GM12878 (cell line): ENCODE measurements around the gene SLC38A8. TPM values are rescaled to one million over a fixed set of nuclear protein-coding genes. Genes with fewer than 3 reads are reported as not detected.
A peak's percentile ranks its signal among the peaks of the same experiment; 100 is the strongest.

Source experiments
- ATAC-seq: fragments of 200-7000 bp; cut with Tn5 transposase; 3 replicates; pipeline ENCODE4 v1.9.1; 2020; ENCODE audit warnings: mild to moderate bottlenecking, moderate library complexity
- BruUV-seq: library from RNA; stranded (reverse); fragments of 400-500 nt; replicated peaks from 2 replicates; lab custom pipeline; 2021; lab: Mats Ljungman, UMichigan
- CTCF ChIA-PET: fragments of 300-600 bp; sonication (Branson Sonifier 250); formaldehyde crosslinking; extraction: SDS; loops from one replicate; lab custom pipeline; 2021; ENCODE audit warnings: inconsistent platforms; lab: Yijun Ruan, JAX
- POLR2A ChIA-PET: fragments of 350-600 bp; formaldehyde crosslinking; extraction: SDS; loops from one replicate; lab custom pipeline; 2021; ENCODE audit warnings: inconsistent platforms; lab: Charles Lee
- RAD21 ChIA-PET: fragments of 300-600 bp; sonication (Branson Sonifier 250); formaldehyde crosslinking; loops from one replicate; lab custom pipeline; 2023; ENCODE audit warnings: antibody characterized with exemption; ENCODE audit not compliant: unreplicated experiment; lab: Charles Lee
- SMC1A ChIA-PET: fragments of 300-600 bp; sonication (Branson Sonifier 250); formaldehyde crosslinking; loops from one replicate; lab custom pipeline; 2023; ENCODE audit not compliant: unreplicated experiment, uncharacterized antibody; lab: Charles Lee
- DNase-seq: peaks from one replicate; pipeline ENCODE4 v3.0.0-alpha.2; 2011; ENCODE audit warnings: low read depth, low spot score
- FAIRE-seq: peaks from 3 replicates; lab custom pipeline; 2011; peaks lifted over from hg19 to GRCh38; lab: Jason Lieb, UNC
- H2AFZ ChIP-seq: 2 replicates; pipeline ENCODE4 v1.6.0; 2011; ENCODE audit warnings: low read depth, low read length, control low read depth; ENCODE audit not compliant: control insufficient read depth
- H3K27ac ChIP-seq: 2 replicates; pipeline ENCODE4 v1.5.1; 2011; ENCODE audit warnings: control low read depth; ENCODE audit not compliant: control insufficient read depth, insufficient read depth
- H3K27me3 ChIP-seq, 2 experiments: replicated peaks in 1 of 2; 2 replicates each; pipeline versions ENCODE4 v1.6.0 to v1.6.1; 2011; ENCODE audit warnings: low read length in 1 of 2; ENCODE audit not compliant: control insufficient read depth in 2 of 2, insufficient read depth in 2 of 2
- H3K36me3 ChIP-seq, 2 experiments: 2 replicates each; pipeline ENCODE4 v1.5.1; 2011; ENCODE audit warnings: low read length in 1 of 2; ENCODE audit not compliant: control insufficient read depth in 2 of 2, insufficient read depth in 2 of 2
- H3K4me1 ChIP-seq: 2 replicates; pipeline ENCODE4 v1.6.1; 2011; ENCODE audit warnings: mild to moderate bottlenecking, low read length, moderate library complexity, mixed read lengths; ENCODE audit not compliant: control insufficient read depth, insufficient read depth
- H3K4me2 ChIP-seq: 2 replicates; pipeline ENCODE4 v1.6.0; 2011; ENCODE audit warnings: control low read depth; ENCODE audit not compliant: control insufficient read depth, insufficient read depth
- H3K4me3 ChIP-seq: fragments of 200-600 bp; sonication (generic); 2 replicates; pipeline ENCODE4 v1.5.1; 2016
- H3K79me2 ChIP-seq: 2 replicates; pipeline ENCODE4 v1.6.0; 2011; ENCODE audit warnings: low read length; ENCODE audit not compliant: control insufficient read depth, insufficient read depth
- H3K9ac ChIP-seq: 2 replicates; pipeline ENCODE4 v1.8.0; 2011; ENCODE audit warnings: low read length, control low read depth, mixed read lengths; ENCODE audit not compliant: control insufficient read depth, insufficient read depth
- H3K9me3 ChIP-seq: replicated peaks from 3 replicates; pipeline ENCODE4 v1.5.1; 2011; ENCODE audit warnings: mild to moderate bottlenecking, low read length; ENCODE audit not compliant: control insufficient read depth, insufficient read depth
- H4K20me1 ChIP-seq: 2 replicates; pipeline ENCODE4 v1.6.0; 2011; ENCODE audit not compliant: control insufficient read depth, insufficient read depth
- BRCA1 ChIP-seq: IDR thresholded peaks from 2 replicates; pipeline ENCODE4 v1.6.1; 2011; ENCODE audit warnings: low read depth, low read length, improper control_type of control experiment
- KLF5 ChIP-seq: fragments of 450-650 bp; IDR thresholded peaks from 2 replicates; pipeline ENCODE4 v1.6.1; 2014; ENCODE audit warnings: mild to moderate bottlenecking; ENCODE audit not compliant: partially characterized antibody
- PKNOX1 ChIP-seq: fragments of 450-650 bp; IDR thresholded peaks from 2 replicates; pipeline ENCODE4 v1.6.1; 2016; ENCODE audit warnings: mild to moderate bottlenecking
- RAD21 ChIP-seq: IDR thresholded peaks from 2 replicates; pipeline ENCODE4 v1.6.1; 2011; ENCODE audit warnings: mild to moderate bottlenecking, low read depth, low read length, moderate library complexity; ENCODE audit not compliant: insufficient read depth
- RUNX3 ChIP-seq: IDR thresholded peaks from 2 replicates; pipeline ENCODE4 v1.6.1; 2012; ENCODE audit warnings: low read length, inconsistent platforms
- SMARCA5 ChIP-seq: fragments of 450-650 bp; IDR thresholded peaks from 2 replicates; pipeline ENCODE4 v1.6.1; 2017; ENCODE audit warnings: mild to moderate bottlenecking
- SMC3 ChIP-seq: IDR thresholded peaks from 2 replicates; pipeline ENCODE4 v1.6.1; 2011; ENCODE audit warnings: low read length, improper control_type of control experiment, borderline replicate concordance
- SREBF2 ChIP-seq: IDR thresholded peaks from 2 replicates; pipeline ENCODE4 v1.6.1; 2012; ENCODE audit warnings: mild to moderate bottlenecking, low read length
- ZZZ3 ChIP-seq: IDR thresholded peaks from 2 replicates; pipeline ENCODE4 v1.6.1; 2011; ENCODE audit warnings: low read depth; ENCODE audit not compliant: control insufficient read depth, insufficient read length
- WGBS: methylation state at CpG from one replicate; pipeline ENCODE4 v1.1.6; 2016; ENCODE audit warnings: low lambda C conversion rate; ENCODE audit not compliant: insufficient replicate concordance, insufficient coverage; ENCODE audit errors: missing lambda C conversion rate; 5-methylcytosine and 5-hydroxymethylcytosine counted together
- in situ Hi-C: fragments of 300-500 bp; cut with MboI; formaldehyde crosslinking; loops from 9 replicates; pipeline ENCODE4 v1.14.3; 2018; ENCODE audit warnings: mixed read lengths
- intact Hi-C: fragments of 100-400 bp; cut with micrococcal nuclease; formaldehyde crosslinking; loops from one replicate; pipeline ENCODE4 v1.14.2; 2022; ENCODE audit not compliant: unreplicated experiment
- polyA plus RNA-seq, 11 experiments: library from polyadenylated mRNA; depleted of rRNA in 4 of 11; unstranded in 6 of 11; stranded (reverse) in 5 of 11; fragments of >200 nt; fragmentation: Nextera tagmentation in 4 of 11; fragmentation: Illumina TruSeq in 1 of 11; extraction: Ambion mirVana in 4 of 11; extraction: Trizol in 1 of 11; gene quantifications; 1 replicate in 1 of 11; 2 replicates in 10 of 11; pipeline versions ENCODE4 v1.2.1 to v1.2.3, GENCODE V29; 2011 to 2016; ENCODE audit warnings: inconsistent platforms in 2 of 11, missing spikeins in 2 of 11, low read depth in 1 of 11
- total RNA-seq, 4 experiments: library from RNA; depleted of rRNA in 3 of 4; stranded (reverse); fragments of >200 nt in 3 of 4; fragmentation: Illumina TruSeq in 1 of 4; extraction: Trizol in 1 of 4; gene quantifications; 2 replicates each; pipeline versions ENCODE4 v1.2.1 to v1.2.3, GENCODE V29; 2013 to 2021
- TF ChIP-seq, protein P1 (sequence below), 3 experiments: IDR thresholded peaks in 2 of 3; conservative IDR thresholded peaks in 1 of 3; 2 replicates each; pipeline ENCODE4 v1.5.1; 2011; ENCODE audit warnings: low read depth in 3 of 3, low read length in 3 of 3, mild to moderate bottlenecking in 3 of 3, control low read depth in 2 of 3, moderate library complexity in 2 of 3, inconsistent platforms in 1 of 3, mixed read lengths in 1 of 3; ENCODE audit not compliant: control insufficient read depth in 2 of 3, insufficient read depth in 1 of 3; ENCODE audit errors: extremely low read depth in 1 of 3

Gene SLC38A8
- total and polyA plus RNA-seq, 10 of the 15 experiments (the other 5 are each of a cell fraction or from before 2014, with no cell fraction given): not detected

GRCh38 chr16:84045001-84045817 lies 2.6 kb upstream of the SLC38A8 start:
- ChIA-PET CTCF (interaction anchor here (1.5 kb wide), 1 partner anchor 18 kb away, joined by 4 read pairs; no protein-coding TSS in a partner anchor), POLR2A (no interaction called here), RAD21 (no interaction called here), SMC1A (no interaction called here)
- intact Hi-C loops (no loop called here), in situ Hi-C loops (no loop called here)
- ATAC-seq (no peak), DNase-seq (no peak), FAIRE-seq (no peak)
- H3K4me3 ChIP-seq: no peak overlapping the region
- no peak overlapping the region for H2AFZ ChIP-seq
- H3K36me3 ChIP-seq: no peaks in the 10 kb centered on the region; a peak in 1 of 4 replicates
- H4K20me1 ChIP-seq: no peaks in the 10 kb centered on the region
- TF ChIP-seq SREBF2: no peak
- TF ChIP-seq ZZZ3: no peak
- no peak for TF ChIP-seq SMARCA5
- no peak for TF ChIP-seq PKNOX1
- H3K4me1 ChIP-seq: no peaks in the 10 kb centered on the region
- no peaks in the 10 kb centered on the region; a peak in 3 of 4 replicates for H3K27me3 ChIP-seq
- no peak overlapping the region for H3K27ac ChIP-seq
- H3K9me3 ChIP-seq: no peaks in the 10 kb centered on the region
- no TSS peak for BruUV-seq
- H3K9ac ChIP-seq: no peak overlapping the region
- WGBS: 62% methylated on average over 26 of the region's 36 CpGs
- H3K79me2 ChIP-seq: no peaks in the 10 kb centered on the region
- no peak overlapping the region for H3K4me2 ChIP-seq

DNA sequence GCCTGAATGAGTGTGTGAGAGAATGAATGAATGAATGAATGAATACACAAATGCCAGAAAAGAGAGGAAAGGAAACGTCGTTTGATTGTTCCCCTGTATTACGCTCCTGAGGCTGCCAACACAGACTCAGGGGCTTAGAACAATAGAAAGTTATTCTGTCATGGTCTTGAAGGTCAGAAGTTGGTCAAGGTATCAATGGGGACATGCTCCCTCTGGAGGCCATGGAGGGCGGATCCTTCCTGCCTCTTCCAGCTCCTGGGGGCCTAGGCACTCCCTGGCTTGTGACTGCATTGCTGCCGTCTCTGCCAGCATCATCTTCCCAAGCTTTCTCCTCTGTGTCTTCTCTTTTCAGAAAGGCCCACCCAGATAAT lies 1.5 kb upstream of the SLC38A8 start:
- ATAC-seq: peak; percentile 55
- 17% methylated on average over 5 of the region's 5 CpGs for WGBS
- H3K4me1 ChIP-seq: no peaks in the 10 kb centered on the region
- no peak overlapping the region for H3K27ac ChIP-seq
- ChIA-PET POLR2A (no interaction called here), CTCF (interaction anchor here (1.5 kb wide), 1 partner anchor 17 kb away, joined by 3 read pairs; no protein-coding TSS in a partner anchor)
- in situ Hi-C loops: no loop called here
- H3K4me3 ChIP-seq: no peak overlapping the region
- no peak overlapping the region for H3K9ac ChIP-seq
- no peaks in the 10 kb centered on the region for H3K9me3 ChIP-seq
- H3K27me3 ChIP-seq: no peaks in the 10 kb centered on the region; a peak in 3 of 4 replicates
- DNase-seq: no peak
- no peak overlapping the region for H3K4me2 ChIP-seq
- H3K36me3 ChIP-seq: no peaks in the 10 kb centered on the region
- TF ChIP-seq RAD21 (0 out of 2 replicates have a peak, but pooled peaks have one; percentile 7), SMC3 (peak; percentile 23; the same call in 1 of the 2 replicates), RUNX3 (no peak), KLF5 (no peak), BRCA1 (no peak)
- TF ChIP-seq, protein P1, sequence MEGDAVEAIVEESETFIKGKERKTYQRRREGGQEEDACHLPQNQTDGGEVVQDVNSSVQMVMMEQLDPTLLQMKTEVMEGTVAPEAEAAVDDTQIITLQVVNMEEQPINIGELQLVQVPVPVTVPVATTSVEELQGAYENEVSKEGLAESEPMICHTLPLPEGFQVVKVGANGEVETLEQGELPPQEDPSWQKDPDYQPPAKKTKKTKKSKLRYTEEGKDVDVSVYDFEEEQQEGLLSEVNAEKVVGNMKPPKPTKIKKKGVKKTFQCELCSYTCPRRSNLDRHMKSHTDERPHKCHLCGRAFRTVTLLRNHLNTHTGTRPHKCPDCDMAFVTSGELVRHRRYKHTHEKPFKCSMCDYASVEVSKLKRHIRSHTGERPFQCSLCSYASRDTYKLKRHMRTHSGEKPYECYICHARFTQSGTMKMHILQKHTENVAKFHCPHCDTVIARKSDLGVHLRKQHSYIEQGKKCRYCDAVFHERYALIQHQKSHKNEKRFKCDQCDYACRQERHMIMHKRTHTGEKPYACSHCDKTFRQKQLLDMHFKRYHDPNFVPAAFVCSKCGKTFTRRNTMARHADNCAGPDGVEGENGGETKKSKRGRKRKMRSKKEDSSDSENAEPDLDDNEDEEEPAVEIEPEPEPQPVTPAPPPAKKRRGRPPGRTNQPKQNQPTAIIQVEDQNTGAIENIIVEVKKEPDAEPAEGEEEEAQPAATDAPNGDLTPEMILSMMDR (IDR thresholded peaks at IDR 0.05 in 2 of 3, conservative IDR thresholded peaks at IDR 0.05 in 1 of 3; ENCODE audit: control insufficient read depth in 2 of 3, extremely low read depth in 1 of 3, insufficient read depth in 1 of 3, low read depth in 3 of 3, low read length in 3 of 3): peak in 2 of 3 experiments; percentile 19 to 26; a peak in 2 of 6 replicates
- TF ChIP-seq, all 136 proteins: peak for 3
- ChIA-PET SMC1A (no interaction called here), RAD21 (no interaction called here)
- FAIRE-seq: peak; percentile 31
- no peaks in the 10 kb centered on the region for H4K20me1 ChIP-seq
- no TSS peak for BruUV-seq
- H3K79me2 ChIP-seq: no peaks in the 10 kb centered on the region
- intact Hi-C loops: no loop called here
- no peak overlapping the region for H2AFZ ChIP-seq
